Stimulated activated naive CD8-positive, alpha-beta T cell treated with anti-CD3 and anti-CD28 coated beads, Interleukin-15, Interleukin-2, amounts not matched to agents 100 U/mL and 50 U/mL, for 24 hours (primary cell): ENCODE measurements around the gene BRINP3.
"Not testable (repeated sequence)": the region's sequence is repeated elsewhere in the genome, so short reads cannot be mapped to it uniquely, and the experiment has no call there.

Source experiments
- ATAC-seq: fragments of 150-1000 bp; cut with Tn5 transposase; one replicate; pipeline ENCODE4 v1.10.0; 2021
- DNase-seq: peaks from one replicate; pipeline ENCODE4 v3.0.0; 2021

BRINP3 gene

GRCh38 chr1:190179817-190180216 lies 297.8 kb downstream of the BRINP3 start:
- no peak for ATAC-seq
- DNase-seq, result no peak

- DNase-seq, result no peak
- ATAC-seq, result no peak
These were observed 298.8 kb downstream of the BRINP3 start for GRCh38 chr1:190178827-190179226.

GRCh38 chr1:190177555-190177954 lies 300.1 kb downstream of the BRINP3 start:
- ATAC-seq (no peak), DNase-seq (no peak)

- ATAC-seq (no peak), DNase-seq (no peak)
These were observed 300.9 kb downstream of the BRINP3 start for GRCh38 chr1:190176776-190177175.

- DNase-seq (no peak), ATAC-seq (no peak)
These were observed 302.3 kb downstream of the BRINP3 start for GRCh38 chr1:190175320-190175719.

- DNase-seq (no peak), ATAC-seq (no peak)
These were observed 304.8 kb downstream of the BRINP3 start for GRCh38 chr1:190172651-190173430.

- ATAC-seq, result no peak
- no peak for DNase-seq
These were observed 307.3 kb downstream of the BRINP3 start for GRCh38 chr1:190170321-190170720.

GRCh38 chr1:190169311-190170067 lies 308.2 kb downstream of the BRINP3 start:
- DNase-seq (no peak), ATAC-seq (no peak)

GRCh38 chr1:190168893-190169280 lies 308.8 kb downstream of the BRINP3 start:
- ATAC-seq (no peak), DNase-seq (no peak)

- ATAC-seq, result no peak
- no peak for DNase-seq
These were observed 309.4 kb downstream of the BRINP3 start for GRCh38 chr1:190168116-190168892.

- ATAC-seq, result no peak
- no peak for DNase-seq
These were observed 318.5 kb downstream of the BRINP3 start for GRCh38 chr1:190159146-190159545.

- ATAC-seq (no peak), DNase-seq (no peak)
These were observed 322.9 kb downstream of the BRINP3 start for GRCh38 chr1:190154744-190155143.

- DNase-seq, result no peak
- ATAC-seq, result no peak
These were observed 330.0 kb downstream of the BRINP3 start for GRCh38 chr1:190147616-190148015.

GRCh38 chr1:190144650-190145049 lies 333.0 kb downstream of the BRINP3 start:
- DNase-seq (no peak), ATAC-seq (no peak)

- ATAC-seq (no peak), DNase-seq (no peak)
These were observed 337.0 kb downstream of the BRINP3 start for GRCh38 chr1:190140644-190141043.

- DNase-seq (no peak), ATAC-seq (no peak)
These were observed 339.0 kb downstream of the BRINP3 start for GRCh38 chr1:190138702-190139101.

- no peak for DNase-seq
- ATAC-seq, result no peak
These were observed 339.4 kb downstream of the BRINP3 start for GRCh38 chr1:190138266-190138665.

GRCh38 chr1:190129366-190129765 lies 348.3 kb downstream of the BRINP3 start:
- DNase-seq (no peak), ATAC-seq (no peak)

- no peak for DNase-seq
- ATAC-seq, result no peak
These were observed 350.9 kb downstream of the BRINP3 start for GRCh38 chr1:190126728-190127127.

GRCh38 chr1:190124068-190124467 lies 353.6 kb downstream of the BRINP3 start:
- no peak for DNase-seq
- no peak for ATAC-seq

GRCh38 chr1:190120564-190120963 lies 357.1 kb downstream of the BRINP3 start:
- ATAC-seq, DNase-seq: not testable (repeated sequence)

- ATAC-seq, result no peak
- no peak for DNase-seq
These were observed 358.0 kb downstream of the BRINP3 start for GRCh38 chr1:190119683-190120082.

GRCh38 chr1:190116921-190117320 lies 360.7 kb downstream of the BRINP3 start:
- no peak for ATAC-seq
- DNase-seq, result no peak
